Measurements from ENCODE around the gene ATP6AP2. TPM values are rescaled to one million over a fixed set of nuclear protein-coding genes. Genes with fewer than 3 reads are reported as not detected.

Gene ATP6AP2
- total RNA-seq, 2 donors from 2014 or later = 81.9 to 114 TPM

GRCh38 chrX:40644821-40645358, 64.1 kb downstream of the ATP6AP2 start:
- peak overlapping the region; percentile 41 to 74 for H3K9ac ChIP-seq (ENCODE audit: low read depth in 2 of 2, low read length in 2 of 2)
- H3K4me3 ChIP-seq = peak overlapping the region; percentile 12
- H3K36me3 ChIP-seq = no peaks in the 10 kb centered on the region
- peak; percentile 80 for DNase-seq
- H3K27ac ChIP-seq = peak overlapping the region; percentile 80
- TF ChIP-seq CTCF (IDR thresholded peaks at IDR 0.05) = no peak
- no peaks in the 10 kb centered on the region for H3K9me3 ChIP-seq
- intact Hi-C loops (cut with DNase I) = no loop called here
- peaks cover 4% of the 10 kb centered on the region for H3K4me1 ChIP-seq
- no peaks in the 10 kb centered on the region for H3K27me3 ChIP-seq

- Histone ChIP-seq H3K4me3 (peak overlapping the region; percentile 79), H3K27me3 (no peaks in the 10 kb centered on the region), H3K9ac (ENCODE audit: low read depth in 2 of 2, low read length in 2 of 2) (peak overlapping the region; percentile 81 to 90), H3K36me3 (no peaks in the 10 kb centered on the region), H3K27ac (peak overlapping the region; percentile 79), H3K4me1 (peaks cover 4% of the 10 kb centered on the region), H3K9me3 (no peaks in the 10 kb centered on the region)
- DNase-seq = peak; percentile 62
- intact Hi-C loops (cut with DNase I) = no loop called here
- no peak for TF ChIP-seq CTCF (IDR thresholded peaks at IDR 0.05)
Observed at GRCh38 chrX:40646489-40647306, 65.9 kb downstream of the ATP6AP2 start.

- Histone ChIP-seq H3K27me3 (no peaks in the 10 kb centered on the region), H3K4me3 (peak within 1 kb of the TSS; percentile 79), H3K9me3 (no peaks in the 10 kb centered on the region), H3K9ac (ENCODE audit: low read depth in 2 of 2, low read length in 2 of 2) (peak within 1 kb of the TSS; percentile 81 to 90), H3K4me1 (peaks cover 4% of the 10 kb centered on the region), H3K27ac (peak within 1 kb of the TSS; percentile 79), H3K36me3 (no peaks in the 10 kb centered on the region)
- DNase-seq = peak; percentile 95
- intact Hi-C loops (cut with DNase I) = no loop called here
- TF ChIP-seq CTCF (IDR thresholded peaks at IDR 0.05) = no peak
Observed at GRCh38 chrX:40647307-40648197, 66.8 kb downstream of the ATP6AP2 start, which contains the start of gene CXorf38. CXorf38 (minus strand) TSS chrX:40647561; CDS start chrX:40647520, 41 bp downstream.

- no peaks in the 10 kb centered on the region for H3K9me3 ChIP-seq
- H3K27me3 ChIP-seq = no peaks in the 10 kb centered on the region
- no peaks in the 10 kb centered on the region for H3K36me3 ChIP-seq
- peak; percentile 78 for DNase-seq
- peak; percentile 87 for TF ChIP-seq CTCF (IDR thresholded peaks at IDR 0.05)
- H3K4me1 ChIP-seq = no peaks in the 10 kb centered on the region
- no peak overlapping the region for H3K9ac ChIP-seq (ENCODE audit: low read depth in 2 of 2, low read length in 2 of 2)
- intact Hi-C loops (cut with DNase I) = loop anchor here (5.0 to 10.0 kb wide), 3 partner anchors 141 to 463 kb away; no protein-coding TSS in a partner anchor
- no peak overlapping the region for H3K4me3 ChIP-seq
- no peak overlapping the region for H3K27ac ChIP-seq
Observed at GRCh38 chrX:40651620-40652223, 71.0 kb downstream of the ATP6AP2 start.

GRCh38 chrX:40652664-40653063, 71.9 kb downstream of the ATP6AP2 start:
- no peaks in the 10 kb centered on the region for H3K27me3 ChIP-seq
- H3K4me3 ChIP-seq = no peak overlapping the region
- H3K9ac ChIP-seq (ENCODE audit: low read depth in 2 of 2, low read length in 2 of 2) = no peak overlapping the region
- no peak for DNase-seq
- intact Hi-C loops (cut with DNase I) = loop anchor here (5.0 to 10.0 kb wide), 3 partner anchors 140 to 462 kb away; no protein-coding TSS in a partner anchor
- no peaks in the 10 kb centered on the region for H3K9me3 ChIP-seq
- no peak overlapping the region for H3K27ac ChIP-seq
- no peaks in the 10 kb centered on the region for H3K4me1 ChIP-seq
- no peaks in the 10 kb centered on the region for H3K36me3 ChIP-seq
- no peak for TF ChIP-seq CTCF (IDR thresholded peaks at IDR 0.05)

Data from colonic mucosa (tissue), 4 donors.